Fibroblast of pulmonary artery (primary cell): ENCODE data around the gene USP5.
"Not testable (repeated sequence)": the region's sequence is repeated elsewhere in the genome, so short reads cannot be mapped to it uniquely, and the experiment has no call there.

ENCODE experiments used
- DNase-seq: peaks from one replicate; pipeline ENCODE4 v3.0.0-alpha.2; 2010; ENCODE audit warnings: low read depth
- H3K4me3 ChIP-seq: replicated peaks from 2 replicates; pipeline ENCODE4 v1.5.1; 2011; ENCODE audit warnings: low read depth, mild to moderate bottlenecking, control low read depth, low read length, moderate library complexity
- TF ChIP-seq, protein P1 (sequence below): IDR thresholded peaks from 2 replicates; pipeline ENCODE4 v1.5.1; 2011; ENCODE audit warnings: mild to moderate bottlenecking, control low read depth, low read length, inconsistent platforms; ENCODE audit errors: missing control alignments

The USP5 gene

DNA sequence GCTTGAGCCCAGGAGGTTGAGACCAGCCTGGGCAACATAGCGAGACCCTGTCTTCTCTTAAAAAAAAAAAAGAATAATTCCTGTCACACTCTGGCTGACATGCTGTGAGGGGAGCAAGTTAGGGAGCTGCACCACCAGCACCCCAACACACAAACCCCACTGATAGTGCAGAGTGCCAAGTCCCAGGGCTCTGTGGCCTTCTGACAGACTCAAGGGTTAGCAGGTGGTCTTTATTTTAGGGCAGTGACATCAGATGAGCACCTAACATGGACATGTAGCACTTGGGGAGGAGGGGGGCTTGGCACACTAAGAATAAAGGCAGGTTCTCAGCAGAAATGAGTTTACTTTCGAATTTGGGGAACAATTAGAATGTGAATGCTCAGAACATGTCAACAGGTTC, 6.8 kb downstream of the USP5 start:
- no peak for DNase-seq
- TF ChIP-seq, protein P1, sequence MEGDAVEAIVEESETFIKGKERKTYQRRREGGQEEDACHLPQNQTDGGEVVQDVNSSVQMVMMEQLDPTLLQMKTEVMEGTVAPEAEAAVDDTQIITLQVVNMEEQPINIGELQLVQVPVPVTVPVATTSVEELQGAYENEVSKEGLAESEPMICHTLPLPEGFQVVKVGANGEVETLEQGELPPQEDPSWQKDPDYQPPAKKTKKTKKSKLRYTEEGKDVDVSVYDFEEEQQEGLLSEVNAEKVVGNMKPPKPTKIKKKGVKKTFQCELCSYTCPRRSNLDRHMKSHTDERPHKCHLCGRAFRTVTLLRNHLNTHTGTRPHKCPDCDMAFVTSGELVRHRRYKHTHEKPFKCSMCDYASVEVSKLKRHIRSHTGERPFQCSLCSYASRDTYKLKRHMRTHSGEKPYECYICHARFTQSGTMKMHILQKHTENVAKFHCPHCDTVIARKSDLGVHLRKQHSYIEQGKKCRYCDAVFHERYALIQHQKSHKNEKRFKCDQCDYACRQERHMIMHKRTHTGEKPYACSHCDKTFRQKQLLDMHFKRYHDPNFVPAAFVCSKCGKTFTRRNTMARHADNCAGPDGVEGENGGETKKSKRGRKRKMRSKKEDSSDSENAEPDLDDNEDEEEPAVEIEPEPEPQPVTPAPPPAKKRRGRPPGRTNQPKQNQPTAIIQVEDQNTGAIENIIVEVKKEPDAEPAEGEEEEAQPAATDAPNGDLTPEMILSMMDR = no peak
- no peak overlapping the region for H3K4me3 ChIP-seq

DNA sequence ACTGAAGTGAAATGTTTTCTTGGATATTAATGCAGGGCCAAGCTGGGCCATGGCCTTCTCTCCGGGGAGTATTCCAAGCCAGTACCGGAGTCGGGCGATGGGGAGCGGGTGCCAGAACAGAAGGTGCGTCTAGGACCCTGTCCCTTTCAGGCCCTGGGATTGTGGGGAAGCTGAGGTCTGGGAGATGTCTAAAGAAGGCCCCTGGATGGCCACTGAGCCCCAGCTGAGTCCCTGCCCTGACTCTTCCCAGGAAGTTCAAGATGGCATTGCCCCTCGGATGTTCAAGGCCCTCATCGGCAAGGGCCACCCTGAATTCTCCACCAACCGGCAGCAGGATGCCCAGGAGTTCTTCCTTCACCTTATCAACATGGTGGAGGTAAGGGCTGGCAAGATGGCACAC, 8.2 kb downstream of the USP5 start:
- no peak overlapping the region for H3K4me3 ChIP-seq
- TF ChIP-seq, protein P1 = no peak
- DNase-seq = no peak

DNA sequence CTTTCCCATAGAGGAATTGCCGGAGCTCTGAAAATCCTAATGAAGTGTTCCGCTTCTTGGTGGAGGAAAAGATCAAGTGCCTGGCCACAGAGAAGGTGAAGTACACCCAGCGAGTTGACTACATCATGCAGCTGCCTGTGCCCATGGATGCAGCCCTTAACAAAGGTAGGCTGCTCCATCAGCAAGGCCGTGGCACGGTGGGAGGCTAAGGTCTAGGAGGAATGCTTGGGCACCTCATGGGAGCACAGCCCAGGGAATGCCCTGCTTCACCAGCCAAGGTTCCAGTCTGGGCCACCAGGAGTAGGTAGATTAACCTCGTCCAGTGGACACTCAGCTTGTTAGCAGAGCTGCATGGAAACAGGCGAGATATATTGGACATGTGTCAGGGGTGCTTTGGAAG, 9.0 kb downstream of the USP5 start:
- no peak for DNase-seq
- no peak overlapping the region for H3K4me3 ChIP-seq
- TF ChIP-seq, protein P1 = no peak

DNA sequence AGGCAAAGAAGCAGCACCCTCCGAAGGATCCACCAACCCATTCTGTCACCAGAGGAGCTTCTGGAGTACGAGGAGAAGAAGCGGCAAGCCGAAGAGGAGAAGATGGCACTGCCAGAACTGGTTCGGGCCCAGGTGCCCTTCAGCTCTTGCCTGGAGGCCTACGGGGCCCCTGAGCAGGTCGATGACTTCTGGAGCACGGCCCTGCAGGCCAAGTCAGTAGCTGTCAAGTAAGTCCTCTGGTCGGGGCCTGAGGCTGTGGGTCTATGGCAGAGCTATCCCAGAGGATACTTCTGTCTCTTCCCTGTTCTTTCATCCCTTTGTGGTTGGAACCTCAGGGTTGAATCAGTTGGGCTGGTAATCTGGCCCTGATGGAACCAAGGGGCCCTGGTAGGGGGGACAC, 9.4 kb downstream of the USP5 start:
- no peak overlapping the region for H3K4me3 ChIP-seq
- TF ChIP-seq, protein P1 = no peak
- no peak for DNase-seq

DNA sequence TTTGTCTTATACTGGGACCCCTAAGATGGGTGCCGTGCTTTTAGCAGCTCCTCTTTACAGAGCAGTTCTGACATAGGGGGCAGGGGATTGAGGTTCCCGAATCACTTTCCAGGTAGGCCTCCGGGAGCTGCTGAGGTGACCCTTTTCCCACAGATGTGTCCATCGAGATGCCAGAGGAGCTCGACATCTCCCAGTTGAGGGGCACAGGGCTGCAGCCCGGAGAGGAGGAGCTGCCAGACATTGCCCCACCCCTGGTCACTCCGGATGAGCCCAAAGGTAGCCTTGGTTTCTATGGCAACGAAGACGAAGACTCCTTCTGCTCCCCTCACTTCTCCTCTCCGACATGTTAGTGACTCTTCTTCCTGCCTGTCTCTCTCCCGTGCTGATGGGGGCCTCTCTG, 11.1 kb downstream of the USP5 start:
- H3K4me3 ChIP-seq = no peak overlapping the region
- DNase-seq = no peak
- TF ChIP-seq, protein P1 = no peak

DNA sequence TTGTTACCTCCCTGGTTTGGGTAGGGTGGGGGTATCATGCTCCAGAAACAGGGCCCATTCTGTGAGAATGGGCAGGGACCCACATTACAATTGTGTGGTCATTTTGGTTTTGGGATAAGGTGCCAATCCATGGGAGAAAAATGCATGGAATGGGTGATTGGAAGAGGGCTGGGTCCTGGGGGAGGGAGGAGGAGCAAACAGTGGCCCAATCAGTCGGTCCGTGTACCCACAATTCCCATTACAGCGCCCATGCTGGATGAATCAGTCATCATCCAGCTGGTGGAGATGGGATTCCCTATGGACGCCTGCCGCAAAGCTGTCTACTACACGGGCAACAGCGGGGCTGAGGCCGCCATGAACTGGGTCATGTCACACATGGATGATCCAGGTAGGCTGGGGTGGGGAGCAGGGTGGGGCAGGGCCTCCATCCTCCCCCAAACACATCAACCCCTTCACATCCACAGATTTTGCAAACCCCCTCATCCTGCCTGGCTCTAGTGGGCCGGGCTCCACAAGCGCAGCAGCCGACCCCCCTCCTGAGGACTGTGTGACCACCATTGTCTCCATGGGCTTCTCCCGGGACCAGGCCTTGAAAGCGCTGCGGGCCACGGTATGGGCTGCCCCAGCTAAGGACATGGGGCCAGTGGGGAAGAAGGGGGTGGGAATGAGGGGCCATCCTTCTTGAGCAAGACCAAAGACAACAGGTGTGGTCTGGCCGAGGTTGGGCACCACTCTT, 11.8 kb downstream of the USP5 start:
- H3K4me3 ChIP-seq = no peak overlapping the region
- TF ChIP-seq, protein P1 = no peak

DNA sequence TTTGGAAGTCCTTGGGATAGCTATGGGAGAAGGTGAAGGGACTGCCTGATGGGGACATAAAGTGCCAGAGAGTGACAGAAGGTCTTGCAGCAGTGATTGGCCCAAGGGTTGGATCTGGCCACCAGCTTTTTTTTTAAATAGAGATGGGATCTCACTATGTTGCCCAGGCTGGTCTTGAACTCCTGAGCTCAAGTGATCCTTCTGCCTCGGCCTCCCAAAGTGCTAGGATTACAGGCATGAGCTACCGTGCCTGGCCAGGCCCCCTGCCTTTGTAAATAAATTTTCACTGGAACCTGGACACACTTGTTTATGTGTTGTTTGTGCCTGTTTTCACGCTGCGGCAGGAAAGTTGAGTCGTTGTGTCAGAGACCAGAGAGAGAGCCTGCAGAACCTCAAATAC, 13.4 kb downstream of the USP5 start:
- not testable (repeated sequence) for DNase-seq, H3K4me3 ChIP-seq

More for the DNA sequence above, 11.8 kb downstream of the USP5 start:
- no peak for DNase-seq
